ENCODE measurements around the gene TNFRSF14. TPM values are rescaled to one million over a fixed set of nuclear protein-coding genes. Genes with fewer than 3 reads are reported as not detected.
A peak's percentile ranks its signal among the peaks of the same experiment; 100 is the strongest.

Gene TNFRSF14
- total RNA-seq, 2 donors from 2014 or later = 141 to 175 TPM

GRCh38 chr1:2587860-2588571 lies 31.8 kb downstream of the TNFRSF14 start:
- no peak overlapping the region for H3K27ac Mint-ChIP-seq
- ATAC-seq (replicated peaks in 1 of 2) (no peak), DNase-seq (no peak)
- H3K36me3 Mint-ChIP-seq (ENCODE audit: insufficient read depth in 2 of 2) = peaks cover 2 to 3% of the 10 kb centered on the region in 2 donors
- peaks cover 22% of the 10 kb centered on the region for H3K4me1 Mint-ChIP-seq (ENCODE audit: low read depth)
- H3K4me3 Mint-ChIP-seq = peak overlapping the region; percentile 89 to 92
- no peaks in the 10 kb centered on the region for H3K9me3 Mint-ChIP-seq
- no peaks in the 10 kb centered on the region for H3K27me3 Mint-ChIP-seq (ENCODE audit: low read depth)

- ATAC-seq (replicated peaks in 1 of 2) = no peak
- Mint-ChIP-seq H3K36me3 (ENCODE audit: insufficient read depth in 2 of 2) (peaks cover 2 to 3% of the 10 kb centered on the region in 2 donors), H3K27me3 (ENCODE audit: low read depth) (no peaks in the 10 kb centered on the region), H3K4me3 (peak overlapping the region in 1 of 2 donors; percentile 12), H3K4me1 (ENCODE audit: low read depth) (peaks cover 14% of the 10 kb centered on the region), H3K27ac (no peak overlapping the region), H3K9me3 (no peaks in the 10 kb centered on the region)
- DNase-seq = no peak
Observed at GRCh38 chr1:2588661-2589430, 32.7 kb downstream of the TNFRSF14 start.

- H3K4me1 Mint-ChIP-seq (ENCODE audit: low read depth) = peaks cover 6% of the 10 kb centered on the region
- H3K27ac Mint-ChIP-seq = no peak overlapping the region
- no peaks in the 10 kb centered on the region for H3K9me3 Mint-ChIP-seq
- no peak for DNase-seq
- H3K27me3 Mint-ChIP-seq (ENCODE audit: low read depth) = no peaks in the 10 kb centered on the region
- H3K36me3 Mint-ChIP-seq (ENCODE audit: insufficient read depth in 2 of 2) = peaks cover 0 to 2% of the 10 kb centered on the region in 2 donors
- H3K4me3 Mint-ChIP-seq = no peak overlapping the region
- ATAC-seq (replicated peaks in 1 of 2) = no peak
Observed at GRCh38 chr1:2589431-2590232, 33.5 kb downstream of the TNFRSF14 start.

GRCh38 chr1:2590233-2591141 lies 34.3 kb downstream of the TNFRSF14 start:
- no peak overlapping the region for H3K4me3 Mint-ChIP-seq
- DNase-seq (no peak), ATAC-seq (replicated peaks in 1 of 2) (no peak)
- H3K27me3 Mint-ChIP-seq (ENCODE audit: low read depth) = no peaks in the 10 kb centered on the region
- peaks cover 0 to 2% of the 10 kb centered on the region in 2 donors for H3K36me3 Mint-ChIP-seq (ENCODE audit: insufficient read depth in 2 of 2)
- no peaks in the 10 kb centered on the region for H3K9me3 Mint-ChIP-seq
- H3K27ac Mint-ChIP-seq = no peak overlapping the region
- H3K4me1 Mint-ChIP-seq (ENCODE audit: low read depth) = no peaks in the 10 kb centered on the region

GRCh38 chr1:2591233-2591580 lies 35.0 kb downstream of the TNFRSF14 start:
- no peak overlapping the region for H3K4me3 Mint-ChIP-seq

GRCh38 chr1:2591581-2592261 lies 35.5 kb downstream of the TNFRSF14 start:
- ATAC-seq (replicated peaks in 1 of 2) (no peak), DNase-seq (no peak)
- Mint-ChIP-seq H3K4me3 (no peak overlapping the region), H3K36me3 (ENCODE audit: insufficient read depth in 2 of 2) (no peaks in the 10 kb centered on the region), H3K27me3 (ENCODE audit: low read depth) (no peaks in the 10 kb centered on the region), H3K27ac (no peak overlapping the region), H3K9me3 (no peaks in the 10 kb centered on the region), H3K4me1 (ENCODE audit: low read depth) (no peaks in the 10 kb centered on the region)

More at GRCh38 chr1:2591233-2591580, 35.0 kb downstream of the TNFRSF14 start:
- DNase-seq = no peak
- no peaks in the 10 kb centered on the region for H3K9me3 Mint-ChIP-seq
- H3K4me1 Mint-ChIP-seq (ENCODE audit: low read depth) = no peaks in the 10 kb centered on the region
- H3K27me3 Mint-ChIP-seq (ENCODE audit: low read depth) = no peaks in the 10 kb centered on the region
- no peak overlapping the region for H3K27ac Mint-ChIP-seq
- H3K36me3 Mint-ChIP-seq (ENCODE audit: insufficient read depth in 2 of 2) = peaks cover 0 to 2% of the 10 kb centered on the region in 2 donors
- no peak for ATAC-seq (replicated peaks in 1 of 2)

- peak overlapping the region in 1 of 2 donors; percentile 31 for H3K4me3 Mint-ChIP-seq
- H3K9me3 Mint-ChIP-seq = no peaks in the 10 kb centered on the region
- no peak overlapping the region for H3K27ac Mint-ChIP-seq
- H3K36me3 Mint-ChIP-seq (ENCODE audit: insufficient read depth in 2 of 2) = no peaks in the 10 kb centered on the region
- no peaks in the 10 kb centered on the region for H3K4me1 Mint-ChIP-seq (ENCODE audit: low read depth)
- H3K27me3 Mint-ChIP-seq (ENCODE audit: low read depth) = no peaks in the 10 kb centered on the region
- ATAC-seq (replicated peaks in 1 of 2) (no peak), DNase-seq (no peak)
Observed at GRCh38 chr1:2592672-2593071, 36.5 kb downstream of the TNFRSF14 start.

- Mint-ChIP-seq H3K27me3 (ENCODE audit: low read depth) (no peaks in the 10 kb centered on the region), H3K4me3 (no peak overlapping the region), H3K4me1 (ENCODE audit: low read depth) (no peaks in the 10 kb centered on the region), H3K36me3 (ENCODE audit: insufficient read depth in 2 of 2) (no peaks in the 10 kb centered on the region), H3K27ac (no peak overlapping the region), H3K9me3 (no peaks in the 10 kb centered on the region)
- DNase-seq (no peak), ATAC-seq (replicated peaks in 1 of 2) (no peak)
Observed at GRCh38 chr1:2593251-2593878, 37.2 kb downstream of the TNFRSF14 start.

GRCh38 chr1:2594001-2594640 lies 38.0 kb downstream of the TNFRSF14 start:
- no peaks in the 10 kb centered on the region for H3K27me3 Mint-ChIP-seq (ENCODE audit: low read depth)
- no peaks in the 10 kb centered on the region for H3K4me1 Mint-ChIP-seq (ENCODE audit: low read depth)
- no peaks in the 10 kb centered on the region for H3K36me3 Mint-ChIP-seq (ENCODE audit: insufficient read depth in 2 of 2)
- H3K27ac Mint-ChIP-seq = no peak overlapping the region
- H3K9me3 Mint-ChIP-seq = peaks cover 0 to 1% of the 10 kb centered on the region in 2 donors
- H3K4me3 Mint-ChIP-seq = no peak overlapping the region
- DNase-seq (no peak), ATAC-seq (replicated peaks in 1 of 2) (no peak)

- Mint-ChIP-seq H3K9me3 (peaks cover 0 to 1% of the 10 kb centered on the region in 2 donors), H3K4me1 (ENCODE audit: low read depth) (no peaks in the 10 kb centered on the region), H3K27ac (no peak overlapping the region), H3K36me3 (ENCODE audit: insufficient read depth in 2 of 2) (no peaks in the 10 kb centered on the region), H3K4me3 (no peak overlapping the region), H3K27me3 (ENCODE audit: low read depth) (no peaks in the 10 kb centered on the region)
- no peak for DNase-seq
- ATAC-seq (replicated peaks in 1 of 2) = no peak
Observed at GRCh38 chr1:2594641-2595131, 38.5 kb downstream of the TNFRSF14 start.

- H3K27me3 Mint-ChIP-seq (ENCODE audit: low read depth) = no peaks in the 10 kb centered on the region
- no peak for ATAC-seq (replicated peaks in 1 of 2)
Observed at GRCh38 chr1:2595261-2595811, 39.2 kb downstream of the TNFRSF14 start.

More at GRCh38 chr1:2595261-2595811, 39.2 kb downstream of the TNFRSF14 start:
- DNase-seq = no peak
- no peaks in the 10 kb centered on the region for H3K36me3 Mint-ChIP-seq (ENCODE audit: insufficient read depth in 2 of 2)
- H3K4me1 Mint-ChIP-seq (ENCODE audit: low read depth) = no peaks in the 10 kb centered on the region
- H3K4me3 Mint-ChIP-seq = no peak overlapping the region
- H3K27ac Mint-ChIP-seq = no peak overlapping the region
- peaks cover 0 to 1% of the 10 kb centered on the region in 2 donors for H3K9me3 Mint-ChIP-seq
